ENCODE results near the gene TECPR1.

TECPR1 gene

DNA sequence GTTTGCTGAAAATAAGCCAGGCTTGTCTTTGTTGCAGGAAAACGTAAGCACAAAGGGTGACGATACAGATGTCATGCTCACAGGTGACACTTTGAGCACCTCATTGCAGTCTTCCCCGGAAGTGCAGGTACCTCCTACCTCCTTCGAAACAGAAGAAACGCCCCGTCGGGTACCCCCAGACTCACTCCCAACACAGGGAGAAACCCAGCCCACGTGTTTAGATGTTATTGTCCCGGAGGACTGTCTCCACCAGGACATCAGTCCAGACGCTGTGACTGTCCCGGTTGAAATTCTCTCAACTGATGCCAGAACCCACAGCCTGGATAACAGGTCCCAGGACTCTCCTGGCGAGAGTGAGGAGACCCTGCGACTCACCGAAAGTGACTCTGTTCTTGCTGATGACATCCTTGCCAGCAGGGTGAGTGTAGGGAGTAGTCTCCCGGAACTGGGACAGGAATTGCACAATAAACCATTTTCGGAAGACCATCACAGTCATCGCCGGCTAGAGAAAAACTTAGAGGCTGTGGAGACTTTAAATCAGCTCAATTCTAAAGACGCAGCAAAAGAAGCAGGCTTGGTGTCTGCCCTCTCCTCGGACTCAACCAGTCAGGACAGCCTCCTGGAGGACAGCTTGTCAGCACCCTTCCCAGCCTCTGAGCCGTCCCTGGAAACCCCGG is 59.1 kb downstream of the TECPR1 start:
- no peak overlapping the region for H3K4me3 ChIP-seq (ENCODE audit: low read depth, low read length)
- TF ChIP-seq, protein P1, sequence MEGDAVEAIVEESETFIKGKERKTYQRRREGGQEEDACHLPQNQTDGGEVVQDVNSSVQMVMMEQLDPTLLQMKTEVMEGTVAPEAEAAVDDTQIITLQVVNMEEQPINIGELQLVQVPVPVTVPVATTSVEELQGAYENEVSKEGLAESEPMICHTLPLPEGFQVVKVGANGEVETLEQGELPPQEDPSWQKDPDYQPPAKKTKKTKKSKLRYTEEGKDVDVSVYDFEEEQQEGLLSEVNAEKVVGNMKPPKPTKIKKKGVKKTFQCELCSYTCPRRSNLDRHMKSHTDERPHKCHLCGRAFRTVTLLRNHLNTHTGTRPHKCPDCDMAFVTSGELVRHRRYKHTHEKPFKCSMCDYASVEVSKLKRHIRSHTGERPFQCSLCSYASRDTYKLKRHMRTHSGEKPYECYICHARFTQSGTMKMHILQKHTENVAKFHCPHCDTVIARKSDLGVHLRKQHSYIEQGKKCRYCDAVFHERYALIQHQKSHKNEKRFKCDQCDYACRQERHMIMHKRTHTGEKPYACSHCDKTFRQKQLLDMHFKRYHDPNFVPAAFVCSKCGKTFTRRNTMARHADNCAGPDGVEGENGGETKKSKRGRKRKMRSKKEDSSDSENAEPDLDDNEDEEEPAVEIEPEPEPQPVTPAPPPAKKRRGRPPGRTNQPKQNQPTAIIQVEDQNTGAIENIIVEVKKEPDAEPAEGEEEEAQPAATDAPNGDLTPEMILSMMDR (IDR thresholded peaks at IDR 0.05; ENCODE audit: control insufficient read depth, extremely low read depth, insufficient read depth) = no peak
- DNase-seq (ENCODE audit: low read depth) = no peak

DNA sequence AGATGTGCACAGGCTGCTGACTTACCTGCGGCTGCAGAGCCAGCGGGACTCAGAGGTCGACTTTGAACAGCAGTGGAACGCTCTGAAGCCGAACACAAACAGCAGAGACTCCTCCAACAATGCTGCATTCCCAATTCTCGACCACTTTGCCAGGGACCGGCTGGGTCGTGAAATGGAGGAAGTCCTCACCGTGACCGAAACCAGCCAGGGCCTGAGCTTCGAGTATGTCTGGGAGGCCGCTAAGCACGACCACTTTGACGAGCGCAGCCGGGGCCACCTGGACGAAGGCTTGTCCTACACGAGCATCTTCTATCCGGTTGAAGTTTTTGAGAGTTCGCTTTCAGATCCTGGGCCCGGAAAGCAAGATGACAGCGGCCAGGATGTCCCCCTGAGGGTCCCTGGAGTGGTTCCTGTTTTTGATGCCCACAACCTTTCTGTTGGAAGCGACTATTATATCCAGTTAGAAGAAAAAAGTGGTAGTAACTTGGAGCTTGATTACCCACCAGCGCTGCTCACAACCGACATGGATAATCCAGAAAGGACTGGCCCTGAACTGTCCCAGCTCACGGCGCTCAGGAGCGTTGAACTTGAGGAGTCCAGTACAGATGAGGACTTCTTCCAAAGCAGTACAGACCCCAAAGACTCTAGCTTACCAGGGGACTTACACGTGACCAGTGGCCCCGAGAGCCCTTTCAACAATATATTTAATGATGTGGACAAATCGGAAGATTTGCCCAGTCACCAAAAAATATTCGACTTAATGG is 60.2 kb downstream of the TECPR1 start:
- no peak overlapping the region for H3K4me3 ChIP-seq (ENCODE audit: low read depth, low read length)
- DNase-seq (ENCODE audit: low read depth) = no peak
- TF ChIP-seq, protein P1 (IDR thresholded peaks at IDR 0.05; ENCODE audit: control insufficient read depth, extremely low read depth, insufficient read depth) = no peak

DNA sequence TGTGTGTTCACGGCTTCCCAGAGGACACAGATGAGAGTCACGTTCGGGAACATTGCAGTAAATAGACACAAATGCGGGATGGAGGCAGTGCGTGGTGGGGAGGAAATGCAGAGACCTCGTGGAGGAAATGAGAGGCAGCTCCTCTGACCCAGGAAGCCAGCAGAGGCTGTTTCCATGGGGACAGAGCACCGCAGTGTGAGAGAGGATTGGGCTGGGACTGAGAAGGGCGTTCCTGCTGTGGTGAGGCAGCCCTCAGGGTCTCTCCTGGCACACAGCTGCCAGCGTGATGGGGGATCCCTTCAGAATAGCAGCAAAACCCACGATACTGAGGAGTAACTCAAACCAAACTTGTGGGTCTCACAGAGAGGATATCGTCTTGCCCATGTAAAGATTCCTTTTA is 62.5 kb downstream of the TECPR1 start:
- no peak for DNase-seq (ENCODE audit: low read depth)
- TF ChIP-seq, protein P1 (IDR thresholded peaks at IDR 0.05; ENCODE audit: control insufficient read depth, extremely low read depth, insufficient read depth) = no peak
- no peak overlapping the region for H3K4me3 ChIP-seq (ENCODE audit: low read depth, low read length)

DNA sequence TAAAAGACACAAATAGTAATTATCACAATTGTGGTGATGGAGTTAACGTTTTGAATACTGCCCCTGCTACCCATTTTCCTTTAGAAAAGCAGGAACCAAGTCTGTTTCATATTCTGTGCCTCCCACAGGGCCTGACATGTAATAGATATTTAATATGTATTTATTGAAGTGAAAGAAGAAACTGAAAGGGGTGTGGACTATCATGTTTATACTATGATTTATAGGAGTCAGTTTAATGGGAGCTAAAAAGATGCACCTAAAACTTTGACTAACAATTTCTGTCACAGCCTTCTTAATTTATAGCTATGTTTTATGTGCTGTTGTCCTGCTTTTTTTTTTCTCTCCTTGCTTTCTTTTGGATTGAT is 64.9 kb downstream of the TECPR1 start:
- no peak overlapping the region for H3K4me3 ChIP-seq (ENCODE audit: low read depth, low read length)
- TF ChIP-seq, protein P1 (IDR thresholded peaks at IDR 0.05; ENCODE audit: control insufficient read depth, extremely low read depth, insufficient read depth) = no peak
- DNase-seq (ENCODE audit: low read depth) = no peak

DNA sequence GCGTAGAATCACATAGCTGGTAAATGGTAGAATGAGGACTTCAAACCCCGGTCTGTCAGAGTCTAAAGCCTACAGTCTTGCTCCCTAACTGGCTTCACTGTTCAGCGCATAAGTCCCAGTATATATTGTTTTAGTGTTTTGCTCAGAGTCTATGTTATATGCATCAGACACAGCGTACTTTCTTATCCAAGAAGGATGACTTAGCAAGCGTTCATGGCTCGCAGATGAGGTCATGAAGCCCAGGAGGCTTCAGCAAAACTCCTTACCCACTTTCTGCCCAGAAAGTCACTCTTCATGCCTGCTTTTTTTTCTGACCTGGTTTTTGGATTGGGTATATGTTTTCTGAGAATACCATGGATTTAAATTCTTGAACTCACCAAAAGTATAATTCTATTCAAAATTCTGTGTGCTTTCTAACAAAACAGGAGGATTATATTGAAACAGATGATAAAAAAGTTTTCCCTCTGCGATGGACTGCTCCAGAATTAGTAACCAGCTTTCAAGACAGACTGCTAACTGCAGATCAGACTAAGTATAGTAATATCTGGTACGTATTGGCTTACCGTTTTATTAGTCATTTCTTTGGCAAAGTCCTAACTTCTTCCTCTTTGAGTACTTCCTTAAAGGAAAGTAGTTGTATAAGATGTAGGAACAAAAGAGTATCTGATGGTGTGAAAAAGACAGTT is 65.4 kb downstream of the TECPR1 start:
- H3K4me3 ChIP-seq (ENCODE audit: low read depth, low read length) = no peak overlapping the region
- TF ChIP-seq, protein P1 (IDR thresholded peaks at IDR 0.05; ENCODE audit: control insufficient read depth, extremely low read depth, insufficient read depth) = no peak
- no peak for DNase-seq (ENCODE audit: low read depth)

DNA sequence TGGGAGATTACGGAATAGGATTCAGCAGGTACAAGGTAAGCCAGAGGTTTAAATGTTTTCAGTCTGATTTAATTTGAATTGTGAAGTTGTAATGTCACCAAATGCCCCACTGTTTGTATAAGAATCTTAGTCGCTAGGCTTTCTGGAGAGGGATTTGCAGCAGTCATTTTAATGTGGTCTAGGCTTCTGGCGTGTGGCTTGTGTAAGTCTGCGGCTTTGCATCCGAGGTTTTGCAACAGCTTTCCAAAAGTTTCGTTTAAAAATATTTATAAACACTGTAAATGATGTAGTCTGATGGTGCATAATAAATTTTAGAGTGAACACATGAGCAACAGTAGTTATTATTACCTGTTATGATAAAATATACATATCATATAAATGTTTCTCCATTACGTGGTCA is 66.9 kb downstream of the TECPR1 start:
- no peak for DNase-seq (ENCODE audit: low read depth)
- no peak overlapping the region for H3K4me3 ChIP-seq (ENCODE audit: low read depth, low read length)
- TF ChIP-seq, protein P1 (IDR thresholded peaks at IDR 0.05; ENCODE audit: control insufficient read depth, extremely low read depth, insufficient read depth) = no peak

Data from LNCaP clone FGC (cell line).